PFSK-1 (cell line): ENCODE results near the gene C16orf92.

Experiments
- FOXP2 ChIP-seq: optimal IDR thresholded peaks from 2 replicates; pipeline ENCODE3; 2011; ENCODE audit warnings: borderline replicate concordance, control low read depth, inconsistent platforms; ENCODE audit not compliant: insufficient read depth; ENCODE audit errors: extremely low read length, extremely low read depth
- POLR2AphosphoS5 ChIP-seq: IDR thresholded peaks from 2 replicates; pipeline ENCODE4 v1.6.1; 2012; ENCODE audit warnings: low read depth, mild to moderate bottlenecking, control low read depth, low read length, moderate library complexity
- SIN3A ChIP-seq: IDR thresholded peaks from 2 replicates; pipeline ENCODE4 v1.6.1; 2012; ENCODE audit warnings: mild to moderate bottlenecking, low read length, moderate library complexity, borderline replicate concordance; ENCODE audit not compliant: insufficient read depth
- TAF1 ChIP-seq: IDR thresholded peaks from 2 replicates; pipeline ENCODE4 v1.6.1; 2012; ENCODE audit warnings: low read length, control low read depth, borderline replicate concordance; ENCODE audit not compliant: insufficient read depth
- TF ChIP-seq, protein P1 (sequence below), 2 experiments: IDR thresholded peaks; 2 replicates each; pipeline versions ENCODE4 v1.6.1 to v1.8.0; 2011 to 2012; ENCODE audit warnings: low read depth in 2 of 2, low read length in 2 of 2, control low read depth in 1 of 2, inconsistent platforms in 1 of 2, mild to moderate bottlenecking in 1 of 2, moderate library complexity in 1 of 2; ENCODE audit not compliant: insufficient read depth in 1 of 2

DNA sequence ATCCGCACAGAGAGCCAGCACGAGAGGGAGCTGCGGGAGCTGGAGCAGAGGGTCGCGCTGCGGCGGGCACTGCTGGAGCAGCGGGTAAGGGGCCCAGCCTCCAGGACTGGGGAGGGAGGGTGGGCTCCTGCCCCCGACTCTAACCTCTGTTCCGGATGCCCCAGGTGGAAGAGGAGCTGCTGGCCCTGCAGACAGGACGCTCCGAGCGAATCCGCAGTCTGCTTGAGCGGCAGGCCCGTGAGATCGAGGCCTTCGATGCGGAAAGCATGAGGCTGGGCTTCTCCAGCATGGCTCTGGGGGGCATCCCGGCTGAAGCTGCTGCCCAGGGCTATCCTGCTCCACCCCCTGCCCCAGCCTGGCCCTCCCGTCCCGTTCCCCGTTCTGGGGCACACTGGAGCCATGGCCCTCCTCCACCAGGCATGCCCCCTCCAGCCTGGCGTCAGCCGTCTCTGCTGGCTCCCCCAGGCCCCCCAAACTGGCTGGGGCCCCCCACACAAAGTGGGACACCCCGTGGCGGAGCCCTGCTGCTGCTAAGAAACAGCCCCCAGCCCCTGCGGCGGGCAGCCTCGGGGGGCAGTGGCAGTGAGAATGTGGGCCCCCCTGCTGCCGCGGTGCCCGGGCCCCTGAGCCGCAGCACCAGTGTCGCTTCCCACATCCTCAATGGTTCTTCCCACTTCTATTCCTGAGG lies 32.0 kb upstream of the C16orf92 start:
- TF ChIP-seq TAF1 (no peak), POLR2AphosphoS5 (no peak), SIN3A (no peak), FOXP2 (no peak)
- TF ChIP-seq, protein P1, sequence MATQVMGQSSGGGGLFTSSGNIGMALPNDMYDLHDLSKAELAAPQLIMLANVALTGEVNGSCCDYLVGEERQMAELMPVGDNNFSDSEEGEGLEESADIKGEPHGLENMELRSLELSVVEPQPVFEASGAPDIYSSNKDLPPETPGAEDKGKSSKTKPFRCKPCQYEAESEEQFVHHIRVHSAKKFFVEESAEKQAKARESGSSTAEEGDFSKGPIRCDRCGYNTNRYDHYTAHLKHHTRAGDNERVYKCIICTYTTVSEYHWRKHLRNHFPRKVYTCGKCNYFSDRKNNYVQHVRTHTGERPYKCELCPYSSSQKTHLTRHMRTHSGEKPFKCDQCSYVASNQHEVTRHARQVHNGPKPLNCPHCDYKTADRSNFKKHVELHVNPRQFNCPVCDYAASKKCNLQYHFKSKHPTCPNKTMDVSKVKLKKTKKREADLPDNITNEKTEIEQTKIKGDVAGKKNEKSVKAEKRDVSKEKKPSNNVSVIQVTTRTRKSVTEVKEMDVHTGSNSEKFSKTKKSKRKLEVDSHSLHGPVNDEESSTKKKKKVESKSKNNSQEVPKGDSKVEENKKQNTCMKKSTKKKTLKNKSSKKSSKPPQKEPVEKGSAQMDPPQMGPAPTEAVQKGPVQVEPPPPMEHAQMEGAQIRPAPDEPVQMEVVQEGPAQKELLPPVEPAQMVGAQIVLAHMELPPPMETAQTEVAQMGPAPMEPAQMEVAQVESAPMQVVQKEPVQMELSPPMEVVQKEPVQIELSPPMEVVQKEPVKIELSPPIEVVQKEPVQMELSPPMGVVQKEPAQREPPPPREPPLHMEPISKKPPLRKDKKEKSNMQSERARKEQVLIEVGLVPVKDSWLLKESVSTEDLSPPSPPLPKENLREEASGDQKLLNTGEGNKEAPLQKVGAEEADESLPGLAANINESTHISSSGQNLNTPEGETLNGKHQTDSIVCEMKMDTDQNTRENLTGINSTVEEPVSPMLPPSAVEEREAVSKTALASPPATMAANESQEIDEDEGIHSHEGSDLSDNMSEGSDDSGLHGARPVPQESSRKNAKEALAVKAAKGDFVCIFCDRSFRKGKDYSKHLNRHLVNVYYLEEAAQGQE (IDR thresholded peaks at IDR 0.05; ENCODE audit: insufficient read depth in 1 of 2, low read depth in 2 of 2, low read length in 2 of 2) = no peak
